Measurements from ENCODE around the gene LIFR. TPM values are rescaled to one million over a fixed set of nuclear protein-coding genes. Genes with fewer than 3 reads are reported as not detected.

LIFR gene
- polyA plus RNA-seq, 1 donor from 2014 or later = 5.8 TPM

DNA sequence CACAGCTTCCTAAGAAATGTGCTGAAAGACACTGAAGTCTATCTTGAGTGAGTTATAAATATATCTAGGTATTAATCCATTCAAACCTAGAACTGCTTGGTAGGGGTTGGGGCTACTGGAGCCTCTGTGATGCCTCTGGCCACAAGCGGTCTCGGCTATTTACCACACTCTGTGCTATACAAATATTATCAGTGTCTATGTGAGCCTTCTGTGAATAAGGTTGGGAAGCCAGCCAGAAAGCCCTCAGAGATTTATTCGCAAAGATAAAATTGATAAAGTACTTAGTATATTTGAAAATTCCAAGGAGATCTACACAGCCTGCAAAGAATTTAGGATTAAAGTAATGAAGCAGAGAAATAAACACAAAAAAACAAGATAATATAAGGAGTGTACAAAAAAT, 41.4 kb downstream of the LIFR start:
- H3F3A ChIP-seq (ENCODE audit: insufficient read depth, low read length, poor library complexity, severe bottlenecking) = no peaks in the 10 kb centered on the region
- no peaks in the 10 kb centered on the region for H3K9me2 ChIP-seq (ENCODE audit: insufficient read depth, low read length)
- TF ChIP-seq RAD21 (conservative IDR thresholded peaks at IDR 0.05) (no peak), EZH2 (IDR thresholded peaks at IDR 0.05; ENCODE audit: borderline replicate concordance, insufficient read depth, low read length, poor library complexity, severe bottlenecking) (no peak), SMC3 (conservative IDR thresholded peaks at IDR 0.05; ENCODE audit: poor library complexity) (no peak), POLR2AphosphoS5 (IDR thresholded peaks at IDR 0.05) (no peak), EP300 (conservative IDR thresholded peaks at IDR 0.05; ENCODE audit: poor library complexity, severe bottlenecking) (no peak), MXI1 (conservative IDR thresholded peaks at IDR 0.05; ENCODE audit: poor library complexity, severe bottlenecking) (no peak), REST (IDR thresholded peaks at IDR 0.05; ENCODE audit: borderline replicate concordance) (no peak), TAF1 (IDR thresholded peaks at IDR 0.05; ENCODE audit: low read depth) (no peak)
- TF ChIP-seq, protein P1, sequence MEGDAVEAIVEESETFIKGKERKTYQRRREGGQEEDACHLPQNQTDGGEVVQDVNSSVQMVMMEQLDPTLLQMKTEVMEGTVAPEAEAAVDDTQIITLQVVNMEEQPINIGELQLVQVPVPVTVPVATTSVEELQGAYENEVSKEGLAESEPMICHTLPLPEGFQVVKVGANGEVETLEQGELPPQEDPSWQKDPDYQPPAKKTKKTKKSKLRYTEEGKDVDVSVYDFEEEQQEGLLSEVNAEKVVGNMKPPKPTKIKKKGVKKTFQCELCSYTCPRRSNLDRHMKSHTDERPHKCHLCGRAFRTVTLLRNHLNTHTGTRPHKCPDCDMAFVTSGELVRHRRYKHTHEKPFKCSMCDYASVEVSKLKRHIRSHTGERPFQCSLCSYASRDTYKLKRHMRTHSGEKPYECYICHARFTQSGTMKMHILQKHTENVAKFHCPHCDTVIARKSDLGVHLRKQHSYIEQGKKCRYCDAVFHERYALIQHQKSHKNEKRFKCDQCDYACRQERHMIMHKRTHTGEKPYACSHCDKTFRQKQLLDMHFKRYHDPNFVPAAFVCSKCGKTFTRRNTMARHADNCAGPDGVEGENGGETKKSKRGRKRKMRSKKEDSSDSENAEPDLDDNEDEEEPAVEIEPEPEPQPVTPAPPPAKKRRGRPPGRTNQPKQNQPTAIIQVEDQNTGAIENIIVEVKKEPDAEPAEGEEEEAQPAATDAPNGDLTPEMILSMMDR (IDR thresholded peaks at IDR 0.05; ENCODE audit: poor library complexity, severe bottlenecking) = no peak
- no peak overlapping the region for H3K4me2 ChIP-seq (ENCODE audit: low read length)
- H4K20me1 ChIP-seq (ENCODE audit: insufficient read depth) = no peaks in the 10 kb centered on the region
- no peak overlapping the region for H3K4me3 ChIP-seq (ENCODE audit: low read length)
- no peaks in the 10 kb centered on the region for H3K9me3 ChIP-seq (ENCODE audit: low read length)
- no peaks in the 10 kb centered on the region for H3K27me3 ChIP-seq (ENCODE audit: insufficient read depth, low read depth, low read length)
- no peaks in the 10 kb centered on the region for H3K79me2 ChIP-seq (replicated peaks; ENCODE audit: insufficient read depth, low read length)
- no peak overlapping the region for H3K9ac ChIP-seq (ENCODE audit: low read length)
- no peak overlapping the region for H2AFZ ChIP-seq (ENCODE audit: low read depth, low read length)
- no peaks in the 10 kb centered on the region for H3K36me3 ChIP-seq (ENCODE audit: insufficient read depth, low read length)
- H3K27ac ChIP-seq (ENCODE audit: low read length) = no peak overlapping the region

DNA sequence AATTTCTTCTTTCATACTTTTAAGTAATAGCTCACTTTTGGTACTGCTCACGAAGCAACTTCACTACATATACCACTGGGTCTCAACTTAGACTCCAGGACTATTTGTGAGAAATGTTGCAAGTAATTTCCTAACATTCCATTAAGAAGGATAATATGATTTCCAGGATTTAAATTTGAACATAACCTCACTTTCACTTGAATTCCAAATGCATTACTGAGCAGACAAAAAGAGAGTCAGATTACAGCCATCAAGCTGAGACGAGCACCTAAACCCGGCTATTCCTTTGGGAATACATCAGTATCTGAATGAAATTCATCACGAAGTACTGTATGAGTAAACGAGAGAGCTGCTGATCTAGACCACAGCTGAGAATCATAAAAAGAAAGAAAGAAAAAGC, 47.3 kb downstream of the LIFR start:
- TF ChIP-seq REST (IDR thresholded peaks at IDR 0.05; ENCODE audit: borderline replicate concordance) (no peak), POLR2AphosphoS5 (IDR thresholded peaks at IDR 0.05) (no peak), RAD21 (conservative IDR thresholded peaks at IDR 0.05) (no peak), EP300 (conservative IDR thresholded peaks at IDR 0.05; ENCODE audit: poor library complexity, severe bottlenecking) (no peak), SMC3 (conservative IDR thresholded peaks at IDR 0.05; ENCODE audit: poor library complexity) (no peak), TAF1 (IDR thresholded peaks at IDR 0.05; ENCODE audit: low read depth) (no peak), EZH2 (IDR thresholded peaks at IDR 0.05; ENCODE audit: borderline replicate concordance, insufficient read depth, low read length, poor library complexity, severe bottlenecking) (no peak)
- H2AFZ ChIP-seq (ENCODE audit: low read depth, low read length) = no peak overlapping the region
- no peak overlapping the region for H3K4me2 ChIP-seq (ENCODE audit: low read length)
- no peaks in the 10 kb centered on the region for H4K20me1 ChIP-seq (ENCODE audit: insufficient read depth)
- H3F3A ChIP-seq (ENCODE audit: insufficient read depth, low read length, poor library complexity, severe bottlenecking) = no peaks in the 10 kb centered on the region
- no peaks in the 10 kb centered on the region for H3K9me3 ChIP-seq (ENCODE audit: low read length)
- H3K9me2 ChIP-seq (ENCODE audit: insufficient read depth, low read length) = no peaks in the 10 kb centered on the region
- H3K36me3 ChIP-seq (ENCODE audit: insufficient read depth, low read length) = no peaks in the 10 kb centered on the region
- H3K79me2 ChIP-seq (replicated peaks; ENCODE audit: insufficient read depth, low read length) = no peaks in the 10 kb centered on the region
- no peaks in the 10 kb centered on the region for H3K27me3 ChIP-seq (ENCODE audit: insufficient read depth, low read depth, low read length)
- H3K4me3 ChIP-seq (ENCODE audit: low read length) = no peak overlapping the region
- H3K27ac ChIP-seq (ENCODE audit: low read length) = no peak overlapping the region
- no peak overlapping the region for H3K9ac ChIP-seq (ENCODE audit: low read length)

Measured in neural cell (in vitro differentiated cells).